DMS 273 (cell line): ENCODE measurements around the gene GMEB2.
"Not testable (repeated sequence)": the region's sequence is repeated elsewhere in the genome, so short reads cannot be mapped to it uniquely, and the experiment has no call there.

ENCODE experiments used
- DNase-seq: peaks from one replicate; lab custom pipeline; 2025; ENCODE audit not compliant: unreplicated experiment; lab: John Stamatoyannopoulos, UW

The GMEB2 gene

GRCh38 chr20:63561624-63562396 is 65.1 kb downstream of the GMEB2 start:
- no peak for DNase-seq

- DNase-seq = no peak
Observed at GRCh38 chr20:63560856-63561609, 65.9 kb downstream of the GMEB2 start.

GRCh38 chr20:63560333-63560805 is 66.5 kb downstream of the GMEB2 start:
- DNase-seq = no peak

- DNase-seq = not testable (repeated sequence)
Observed at GRCh38 chr20:63559485-63560332, 67.2 kb downstream of the GMEB2 start.

- no peak for DNase-seq
Observed at GRCh38 chr20:63558804-63559484, 68.0 kb downstream of the GMEB2 start.

GRCh38 chr20:63557481-63557891 is 69.4 kb downstream of the GMEB2 start:
- no peak for DNase-seq

- DNase-seq = no peak
Observed at GRCh38 chr20:63556873-63557478, 69.9 kb downstream of the GMEB2 start.

- DNase-seq = no peak
Observed at GRCh38 chr20:63555661-63556381, 71.1 kb downstream of the GMEB2 start.

- no peak for DNase-seq
Observed at GRCh38 chr20:63554361-63555278, 72.3 kb downstream of the GMEB2 start.

GRCh38 chr20:63553933-63554290 is 73.0 kb downstream of the GMEB2 start, which contains the start of gene FNDC11:
FNDC11 (plus strand) TSS chr20:63554159; CDS start chr20:63555664, 1,505 bp downstream.
- peak; percentile 42 for DNase-seq

GRCh38 chr20:63553251-63553932 is 73.5 kb downstream of the GMEB2 start:
- DNase-seq = peak; percentile 91

GRCh38 chr20:63552481-63553249 is 74.2 kb downstream of the GMEB2 start:
- no peak for DNase-seq

GRCh38 chr20:63551068-63551467 is 75.8 kb downstream of the GMEB2 start:
- DNase-seq = no peak

- DNase-seq = no peak
Observed at GRCh38 chr20:63549679-63550282, 77.1 kb downstream of the GMEB2 start.

- no peak for DNase-seq
Observed at GRCh38 chr20:63549019-63549418, 77.9 kb downstream of the GMEB2 start.

GRCh38 chr20:63548542-63548941 is 78.4 kb downstream of the GMEB2 start:
- no peak for DNase-seq
